ENCODE measurements around the gene TP73. TPM values are rescaled to one million over a fixed set of nuclear protein-coding genes. Genes with fewer than 3 reads are reported as not detected.

The TP73 gene
- total and polyA plus RNA-seq, 2 experiments from 2014 or later: not detected

DNA sequence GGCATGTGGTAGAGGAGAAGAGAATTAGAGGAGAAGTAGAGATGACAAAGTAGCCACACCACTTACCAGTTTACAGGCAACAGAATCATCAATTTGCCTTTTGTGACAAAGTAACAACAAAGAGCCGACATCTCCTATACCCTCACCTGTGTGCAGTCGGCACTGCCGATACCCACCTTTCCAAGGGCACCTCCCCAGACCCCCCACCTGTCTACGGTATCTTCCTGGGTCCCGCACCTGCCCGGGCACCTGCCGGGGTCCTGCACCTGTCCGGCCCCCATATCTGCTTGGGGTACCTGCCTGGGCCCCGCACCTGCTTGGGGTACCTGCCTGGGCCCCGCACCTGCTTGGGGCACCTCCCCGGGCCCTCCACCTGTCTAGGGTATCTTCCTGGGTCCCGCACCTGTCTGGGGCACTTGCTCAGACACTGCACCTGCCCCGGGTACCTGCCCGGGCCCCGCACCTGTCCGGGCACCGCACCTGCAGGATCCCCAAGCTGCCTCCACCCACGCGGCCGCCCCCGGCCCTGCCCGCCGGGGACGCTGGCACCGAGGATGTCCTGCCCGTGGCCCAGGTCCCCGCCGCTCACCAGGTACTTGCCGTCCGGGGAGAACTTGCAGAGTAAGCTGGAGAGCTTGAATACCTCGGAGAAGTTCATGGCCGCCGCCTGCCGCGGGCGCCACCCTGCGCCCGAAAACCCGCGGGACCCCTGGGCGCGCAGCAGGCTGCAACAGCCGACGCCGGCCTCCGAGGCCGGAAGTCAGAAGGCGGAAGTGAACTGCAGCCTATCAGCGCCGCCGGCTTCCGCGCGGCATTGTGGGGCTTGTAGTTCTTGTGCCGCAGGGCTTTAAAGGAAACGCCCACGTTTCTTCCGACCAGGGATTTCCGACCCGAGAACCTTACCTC lies 2.7 kb upstream of the TP73 start, which contains the start of gene WRAP73:
TSS of gene WRAP73 (minus strand) at position 762 of the 906 bp plus-strand sequence. CDS start at position 658, 104 bp downstream.
- Histone ChIP-seq H3K9me3 (ENCODE audit: low read depth) (no peaks in the 10 kb centered on the region), H3K4me3 (peak within 1 kb of the TSS; percentile 93), H3K4me1 (ENCODE audit: insufficient read depth) (0 out of 2 replicates have a peak, but pooled peaks cover 4% of the 10 kb centered on the region), H3K79me2 (ENCODE audit: insufficient read depth) (peaks cover 12% of the 10 kb centered on the region), H3K27ac (no peak within 1 kb of the TSS), H3K9ac (peak within 1 kb of the TSS; percentile 87), H3K36me3 (ENCODE audit: low read depth) (0 out of 2 replicates have a peak, but pooled peaks cover 4% of the 10 kb centered on the region), H2AFZ (peak within 1 kb of the TSS; percentile 95), H3K9me2 (ENCODE audit: insufficient read depth) (no peaks in the 10 kb centered on the region), H3F3A (ENCODE audit: insufficient read depth) (no peaks in the 10 kb centered on the region), H3K27me3 (replicated peaks; ENCODE audit: insufficient read depth) (peaks cover 39% of the 10 kb centered on the region), H3K4me2 (ENCODE audit: unreplicated experiment) (peak within 1 kb of the TSS; percentile 81), H4K20me1 (ENCODE audit: insufficient read depth) (no peaks in the 10 kb centered on the region)
- 5% methylated on average over 47 to 60 of the region's 60 CpGs for WGBS, 2 experiments (ENCODE audit: low coverage in 1 of 2, low lambda C conversion rate in 2 of 2, missing lambda C conversion rate in 2 of 2)
- no peak for TF ChIP-seq EZH2 (IDR thresholded peaks at IDR 0.05; ENCODE audit: insufficient read depth, poor library complexity, severe bottlenecking)
- no peak for TF ChIP-seq EZH2phosphoT487 (IDR thresholded peaks at IDR 0.05; ENCODE audit: insufficient read depth, low read depth)
- DNase-seq: peak; percentile 96
- in situ Hi-C loops (cut with MboI): no loop called here

GRCh38 chr1:3650248-3651025 lies 1.9 kb upstream of the TP73 start:
- Histone ChIP-seq H2AFZ (peak overlapping the region; percentile 95), H3F3A (ENCODE audit: insufficient read depth) (no peaks in the 10 kb centered on the region), H4K20me1 (ENCODE audit: insufficient read depth) (no peaks in the 10 kb centered on the region), H3K4me2 (ENCODE audit: unreplicated experiment) (peak overlapping the region; percentile 81), H3K4me1 (ENCODE audit: insufficient read depth) (0 out of 2 replicates have a peak, but pooled peaks cover 4% of the 10 kb centered on the region), H3K36me3 (ENCODE audit: low read depth) (0 out of 2 replicates have a peak, but pooled peaks cover 4% of the 10 kb centered on the region), H3K9me3 (ENCODE audit: low read depth) (no peaks in the 10 kb centered on the region), H3K27me3 (replicated peaks; ENCODE audit: insufficient read depth) (peaks cover 47% of the 10 kb centered on the region), H3K9me2 (ENCODE audit: insufficient read depth) (no peaks in the 10 kb centered on the region), H3K4me3 (peak overlapping the region; percentile 93), H3K27ac (no peak overlapping the region), H3K9ac (no peak overlapping the region), H3K79me2 (ENCODE audit: insufficient read depth) (peaks cover 12% of the 10 kb centered on the region)
- peak; percentile 92 for TF ChIP-seq EZH2 (IDR thresholded peaks at IDR 0.05; ENCODE audit: insufficient read depth, poor library complexity, severe bottlenecking)
- peak; percentile 60 for TF ChIP-seq EZH2phosphoT487 (IDR thresholded peaks at IDR 0.05; ENCODE audit: insufficient read depth, low read depth)
- in situ Hi-C loops (cut with MboI): no loop called here
- 5 to 8% methylated on average over 43 to 49 of the region's 50 CpGs for WGBS, 2 experiments (ENCODE audit: low coverage in 1 of 2, low lambda C conversion rate in 2 of 2, missing lambda C conversion rate in 2 of 2)
- no peak for DNase-seq

GRCh38 chr1:3651026-3651929 lies 1.0 kb upstream of the TP73 start:
- H3K9me3 ChIP-seq (ENCODE audit: low read depth): no peaks in the 10 kb centered on the region
- WGBS, 2 experiments (ENCODE audit: low coverage in 1 of 2, low lambda C conversion rate in 2 of 2, missing lambda C conversion rate in 2 of 2): 12 to 14% methylated on average over 67 to 83 of the region's 83 CpGs
- no peak overlapping the region for H3K9ac ChIP-seq
- 0 out of 2 replicates have a peak, but pooled peaks cover 4% of the 10 kb centered on the region for H3K36me3 ChIP-seq (ENCODE audit: low read depth)
- peaks cover 12% of the 10 kb centered on the region for H3K79me2 ChIP-seq (ENCODE audit: insufficient read depth)
- H3K4me2 ChIP-seq (ENCODE audit: unreplicated experiment): no peak overlapping the region
- H3K27me3 ChIP-seq (replicated peaks; ENCODE audit: insufficient read depth): peaks cover 54% of the 10 kb centered on the region
- peak; percentile 25 for DNase-seq
- peak; percentile 85 for TF ChIP-seq EZH2 (IDR thresholded peaks at IDR 0.05; ENCODE audit: insufficient read depth, poor library complexity, severe bottlenecking)
- peak; percentile 34 for TF ChIP-seq EZH2phosphoT487 (IDR thresholded peaks at IDR 0.05; ENCODE audit: insufficient read depth, low read depth)
- no peaks in the 10 kb centered on the region for H3K9me2 ChIP-seq (ENCODE audit: insufficient read depth)
- no peak overlapping the region for H2AFZ ChIP-seq
- H4K20me1 ChIP-seq (ENCODE audit: insufficient read depth): no peaks in the 10 kb centered on the region
- no peaks in the 10 kb centered on the region for H3F3A ChIP-seq (ENCODE audit: insufficient read depth)
- H3K4me1 ChIP-seq (ENCODE audit: insufficient read depth): 0 out of 2 replicates have a peak, but pooled peaks cover 4% of the 10 kb centered on the region
- in situ Hi-C loops (cut with MboI): no loop called here
- no peak overlapping the region for H3K27ac ChIP-seq
- no peak overlapping the region for H3K4me3 ChIP-seq

All from GM23248 (cell line).